Lower lobe of right lung (tissue), 2 donors: ENCODE measurements around the gene CNNM4. TPM values are rescaled to one million over a fixed set of nuclear protein-coding genes. Genes with fewer than 3 reads are reported as not detected.
A peak's percentile ranks its signal among the peaks of the same experiment; 100 is the strongest.

Source experiments
- ATAC-seq, 2 donors: fragments of 200-7000 bp; cut with Tn5 transposase; one replicate each; pipeline ENCODE4 v1.9.1; 2020 to 2022; ENCODE audit warnings: mild to moderate bottlenecking in 2 of 2, moderate library complexity in 2 of 2
- DNase-seq: peaks from one replicate; pipeline ENCODE4 v3.0.0-alpha.2; 2020
- H3K27ac ChIP-seq: fragments of 200-600 bp; one replicate; pipeline ENCODE4 v1.8.0; 2022
- H3K27me3 ChIP-seq: fragments of 200-600 bp; one replicate; pipeline ENCODE4 v1.8.0; 2022; ENCODE audit warnings: low read depth
- H3K36me3 ChIP-seq: fragments of 200-600 bp; one replicate; pipeline ENCODE4 v1.8.0; 2022; ENCODE audit warnings: mild to moderate bottlenecking
- H3K4me1 ChIP-seq: fragments of 200-600 bp; one replicate; pipeline ENCODE4 v1.8.0; 2022
- H3K4me3 ChIP-seq: fragments of 200-600 bp; one replicate; pipeline ENCODE4 v1.8.0; 2022; ENCODE audit warnings: mild to moderate bottlenecking
- H3K9me3 ChIP-seq: fragments of 200-600 bp; one replicate; pipeline ENCODE4 v1.8.0; 2022
- CTCF ChIP-seq: fragments of 200-600 bp; IDR thresholded peaks from one replicate; pipeline ENCODE4 v1.8.0; 2022; ENCODE audit warnings: antibody characterized with exemption, mild to moderate bottlenecking
- intact Hi-C: fragments of 100-400 bp; cut with DNase I; formaldehyde crosslinking; loops from one replicate; pipeline ENCODE4 v1.11.0; 2022
- total RNA-seq: library from RNA; stranded (reverse); fragmentation: NEBNext Ultra II Directional; extraction: Animal tissue kit (Norgen Biotek cat#: 25700); gene quantifications from one replicate; pipeline ENCODE4 v1.2.1, GENCODE V29; 2021
- donor health status: DM: no; HTN: yes; CAD: no; lungs with severe emphysema.

The CNNM4 gene
- total RNA-seq, 1 donor from 2014 or later: 15.7 TPM

- Histone ChIP-seq H3K4me1 (no peaks in the 10 kb centered on the region), H3K27ac (no peak overlapping the region), H3K27me3 (no peaks in the 10 kb centered on the region), H3K4me3 (no peak overlapping the region), H3K36me3 (peaks cover 61% of the 10 kb centered on the region), H3K9me3 (no peaks in the 10 kb centered on the region)
- intact Hi-C loops: no loop called here
- ATAC-seq (no peak), DNase-seq (no peak)
- TF ChIP-seq CTCF: no peak
These were observed 86.9 kb downstream of the CNNM4 start for GRCh38 chr2:96847586-96847985.

GRCh38 chr2:96848264-96848663 lies 87.6 kb downstream of the CNNM4 start:
- H3K9me3 ChIP-seq: no peaks in the 10 kb centered on the region
- DNase-seq (no peak), ATAC-seq (no peak)
- no peaks in the 10 kb centered on the region for H3K4me1 ChIP-seq
- no peak overlapping the region for H3K4me3 ChIP-seq
- no peak for TF ChIP-seq CTCF
- H3K27ac ChIP-seq: no peak overlapping the region
- H3K27me3 ChIP-seq: no peaks in the 10 kb centered on the region
- H3K36me3 ChIP-seq: peaks cover 67% of the 10 kb centered on the region
- intact Hi-C loops: no loop called here

- Histone ChIP-seq H3K4me3 (no peak overlapping the region), H3K9me3 (no peaks in the 10 kb centered on the region), H3K36me3 (peaks cover 64% of the 10 kb centered on the region), H3K27ac (no peak overlapping the region), H3K27me3 (no peaks in the 10 kb centered on the region), H3K4me1 (peaks cover 13% of the 10 kb centered on the region)
- TF ChIP-seq CTCF: no peak
- no peak for ATAC-seq
- intact Hi-C loops: loop anchor here (10.0 kb wide), 1 partner anchor 122 kb away; no protein-coding TSS in a partner anchor
- no peak for DNase-seq
These were observed 92.0 kb downstream of the CNNM4 start for GRCh38 chr2:96852667-96853066.

- H3K27ac ChIP-seq: no peak overlapping the region
- H3K4me3 ChIP-seq: no peak overlapping the region
- H3K27me3 ChIP-seq: no peaks in the 10 kb centered on the region
- H3K9me3 ChIP-seq: no peaks in the 10 kb centered on the region
- no peak for ATAC-seq
- intact Hi-C loops: loop anchor here (10.0 kb wide), 1 partner anchor 121 kb away; no protein-coding TSS in a partner anchor
- no peak for DNase-seq
- TF ChIP-seq CTCF: no peak
- H3K4me1 ChIP-seq: peaks cover 13% of the 10 kb centered on the region
- peaks cover 58% of the 10 kb centered on the region for H3K36me3 ChIP-seq
These were observed 92.6 kb downstream of the CNNM4 start for GRCh38 chr2:96853321-96853720.

GRCh38 chr2:96856776-96857666 lies 96.3 kb downstream of the CNNM4 start:
- H3K4me3 ChIP-seq: peak overlapping the region; percentile 84
- ATAC-seq: peak; percentile 0 to 4
- no peak for TF ChIP-seq CTCF
- peaks cover 4% of the 10 kb centered on the region for H3K27me3 ChIP-seq
- H3K9me3 ChIP-seq: no peaks in the 10 kb centered on the region
- H3K27ac ChIP-seq: peak overlapping the region; percentile 83
- peaks cover 41% of the 10 kb centered on the region for H3K36me3 ChIP-seq
- no peak for DNase-seq
- peaks cover 22% of the 10 kb centered on the region for H3K4me1 ChIP-seq
- intact Hi-C loops: loop anchor here (10.0 kb wide), 1 partner anchor 118 kb away; no protein-coding TSS in a partner anchor
